Fibroblast of mammary gland (primary cell): ENCODE measurements around the gene HMGN5.

Experiments used
- DNase-seq: peaks from one replicate; pipeline ENCODE4 v3.0.0-alpha.2; 2010; ENCODE audit warnings: low read depth
- H3K4me3 ChIP-seq: 2 replicates; pipeline ENCODE4 v1.5.1; 2011; ENCODE audit warnings: low read depth, mild to moderate bottlenecking, low read length, moderate library complexity; ENCODE audit not compliant: control insufficient read depth
- TF ChIP-seq, protein P1 (sequence below): conservative IDR thresholded peaks from 2 replicates; pipeline ENCODE4 v1.5.1; 2011; ENCODE audit warnings: low read depth, low read length, inconsistent platforms; ENCODE audit not compliant: control insufficient read depth, insufficient read depth

HMGN5 gene

DNA sequence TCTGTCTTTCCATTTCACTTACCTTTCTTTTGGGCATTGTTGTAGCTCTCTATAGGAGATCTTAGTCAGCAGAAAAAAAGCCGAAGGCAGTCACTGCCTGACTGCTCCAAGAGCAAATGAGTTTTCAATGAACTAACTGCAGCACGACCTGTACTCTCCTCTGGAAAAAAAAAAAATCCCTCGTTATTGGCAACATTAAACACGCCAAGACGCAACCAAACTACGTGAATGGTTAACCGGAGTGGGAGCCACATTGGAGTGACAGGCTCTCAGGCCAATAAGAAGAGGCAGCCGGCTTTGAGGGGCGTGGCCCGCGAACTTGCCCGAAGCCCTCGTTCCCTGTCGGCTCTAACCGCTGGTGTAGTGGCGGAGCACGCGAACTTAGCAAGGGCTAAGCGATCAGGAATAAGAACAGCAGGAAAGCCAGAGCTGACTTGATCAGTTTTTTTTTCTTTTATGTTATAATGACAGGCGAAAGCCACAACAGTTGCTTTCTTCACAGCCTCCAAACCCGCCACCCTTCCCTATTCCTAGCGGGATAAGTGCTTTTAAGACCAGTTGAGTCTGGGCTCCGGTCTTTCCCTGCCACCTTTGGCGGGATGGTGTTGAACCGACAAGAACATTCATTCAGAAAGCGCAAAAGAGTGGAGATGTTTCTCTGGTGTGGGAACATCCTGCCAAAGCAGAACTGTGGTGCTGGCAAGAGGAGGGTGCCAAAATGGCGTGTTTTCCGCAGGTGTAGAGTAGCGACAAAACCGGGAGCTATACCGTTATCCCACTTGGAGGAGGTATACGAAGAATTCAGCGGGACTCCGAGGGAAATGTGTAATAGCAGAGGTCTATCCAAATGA lies 80.0 kb downstream of the HMGN5 start:
- H3K4me3 ChIP-seq = peak overlapping the region; percentile 66
- DNase-seq = peak; percentile 92
- TF ChIP-seq, protein P1, sequence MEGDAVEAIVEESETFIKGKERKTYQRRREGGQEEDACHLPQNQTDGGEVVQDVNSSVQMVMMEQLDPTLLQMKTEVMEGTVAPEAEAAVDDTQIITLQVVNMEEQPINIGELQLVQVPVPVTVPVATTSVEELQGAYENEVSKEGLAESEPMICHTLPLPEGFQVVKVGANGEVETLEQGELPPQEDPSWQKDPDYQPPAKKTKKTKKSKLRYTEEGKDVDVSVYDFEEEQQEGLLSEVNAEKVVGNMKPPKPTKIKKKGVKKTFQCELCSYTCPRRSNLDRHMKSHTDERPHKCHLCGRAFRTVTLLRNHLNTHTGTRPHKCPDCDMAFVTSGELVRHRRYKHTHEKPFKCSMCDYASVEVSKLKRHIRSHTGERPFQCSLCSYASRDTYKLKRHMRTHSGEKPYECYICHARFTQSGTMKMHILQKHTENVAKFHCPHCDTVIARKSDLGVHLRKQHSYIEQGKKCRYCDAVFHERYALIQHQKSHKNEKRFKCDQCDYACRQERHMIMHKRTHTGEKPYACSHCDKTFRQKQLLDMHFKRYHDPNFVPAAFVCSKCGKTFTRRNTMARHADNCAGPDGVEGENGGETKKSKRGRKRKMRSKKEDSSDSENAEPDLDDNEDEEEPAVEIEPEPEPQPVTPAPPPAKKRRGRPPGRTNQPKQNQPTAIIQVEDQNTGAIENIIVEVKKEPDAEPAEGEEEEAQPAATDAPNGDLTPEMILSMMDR = no peak

DNA sequence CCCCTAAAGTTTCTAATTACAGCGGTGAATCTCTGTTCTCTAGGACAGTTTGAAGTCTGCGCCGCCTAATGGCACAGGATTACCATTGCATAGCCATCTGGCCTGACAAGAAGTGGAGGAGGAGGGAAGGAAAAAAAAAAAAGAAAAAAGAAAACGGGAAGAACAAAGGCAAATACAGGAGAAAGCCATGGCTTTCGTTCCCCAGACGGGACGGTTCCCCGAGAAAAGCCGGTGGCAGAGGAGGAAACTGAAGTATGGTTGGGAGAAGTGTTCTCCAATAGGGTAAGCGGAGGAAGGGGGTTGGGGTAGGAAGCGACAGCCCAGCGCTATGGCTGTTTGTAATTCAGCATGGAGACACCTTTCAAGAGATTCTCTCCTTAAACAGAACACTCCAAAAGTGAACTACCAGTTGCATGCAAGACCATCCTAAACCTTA lies 80.8 kb downstream of the HMGN5 start:
- peak; percentile 59 for DNase-seq
- TF ChIP-seq, protein P1 = peak; percentile 60
- H3K4me3 ChIP-seq = peak overlapping the region; percentile 66

- TF ChIP-seq, protein P1 = no peak
- no peak for DNase-seq
- H3K4me3 ChIP-seq = peak overlapping the region; percentile 66
Measured at GRCh38 chrX:81120258-81120935, 81.3 kb downstream of the HMGN5 start.

DNA sequence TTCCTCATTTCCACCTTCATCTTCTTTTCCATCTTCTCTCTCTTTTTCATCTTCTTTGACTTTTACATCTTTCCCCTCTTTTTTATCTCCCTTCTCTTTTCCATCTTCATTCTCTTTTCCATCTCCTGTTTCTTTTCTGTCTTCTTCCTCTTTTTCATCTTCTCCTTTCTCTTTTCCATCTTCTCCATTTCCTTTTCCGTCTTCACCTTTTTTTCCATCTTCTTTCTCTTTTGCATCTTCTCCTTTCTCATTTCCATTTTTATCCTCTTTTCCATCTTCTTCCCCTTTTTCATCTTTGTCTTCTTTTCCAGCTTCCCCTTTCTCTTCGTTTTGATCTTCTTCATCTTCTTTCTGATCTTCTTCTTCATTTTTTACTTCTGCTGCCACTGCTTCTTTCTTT lies 87.0 kb downstream of the HMGN5 start:
- no peak overlapping the region for H3K4me3 ChIP-seq
- no peak for DNase-seq
- TF ChIP-seq, protein P1 = no peak

DNA sequence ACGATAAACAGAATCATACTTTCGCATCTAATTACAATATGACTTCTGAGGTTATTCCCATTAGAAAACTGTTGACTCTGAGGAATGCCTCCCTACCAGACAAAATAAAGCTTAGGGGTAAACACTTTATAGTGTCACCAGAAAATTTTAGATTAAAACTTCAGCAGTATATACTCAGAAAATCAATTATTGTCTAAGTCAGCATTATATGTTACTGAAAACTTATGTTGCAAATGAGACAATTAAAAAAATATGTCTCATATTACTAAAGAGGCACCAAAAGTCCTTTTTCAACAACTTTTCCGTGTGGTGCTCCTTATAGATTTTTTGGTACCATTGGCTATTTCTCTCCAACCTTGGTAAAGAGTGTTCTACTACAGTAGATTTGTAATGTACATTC lies 91.4 kb downstream of the HMGN5 start:
- DNase-seq = no peak
- TF ChIP-seq, protein P1 = no peak
- H3K4me3 ChIP-seq = no peak overlapping the region

DNA sequence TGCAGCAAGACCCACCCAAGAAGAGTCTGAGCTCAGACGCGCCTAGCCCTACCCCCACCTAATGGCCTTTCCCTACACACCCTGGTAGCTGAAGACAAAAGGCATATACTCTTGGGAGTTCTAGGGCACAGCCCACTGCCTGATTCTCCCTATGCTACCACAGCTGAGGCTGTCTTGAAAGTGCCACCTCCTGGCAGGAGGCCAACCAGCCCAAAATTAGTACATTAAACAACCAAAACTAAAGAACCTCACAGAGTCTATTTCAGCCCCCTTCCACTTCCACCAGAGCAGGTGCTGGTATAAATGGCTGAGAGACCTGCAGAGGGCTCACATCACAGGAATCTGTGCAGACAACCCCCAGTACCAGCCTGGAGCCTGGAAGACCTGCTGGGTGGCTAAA lies 119.1 kb downstream of the HMGN5 start:
- DNase-seq = no peak
- TF ChIP-seq, protein P1 = no peak
- H3K4me3 ChIP-seq = no peak overlapping the region
